T-cell (primary cell): ENCODE measurements around the gene RNF150. TPM values are rescaled to one million over a fixed set of nuclear protein-coding genes. Genes with fewer than 3 reads are reported as not detected.

Experiments
- ATAC-seq, 4 experiments: fragments of 200-7000 bp in 3 of 4; fragments of 150-1000 bp in 1 of 4; cut with Tn5 transposase; replicated peaks in 1 of 4; 1 replicate in 3 of 4; 2 replicates in 1 of 4; pipeline ENCODE4 v1.10.0; 2021; ENCODE audit warnings: moderate library complexity in 3 of 4, mild to moderate bottlenecking in 2 of 4, moderate number of reproducible peaks in 1 of 4
- CTCF ChIA-PET, 2 donors: fragments of 300-600 bp; sonication (Branson Sonifier 250); formaldehyde crosslinking; loops; one replicate each; lab custom pipeline; 2022; ENCODE audit warnings: antibody characterized with exemption in 2 of 2; lab: Charles Lee
- POLR2A ChIA-PET, 2 donors: fragments of 300-600 bp; sonication (Branson Sonifier 250); formaldehyde crosslinking; loops; one replicate each; lab custom pipeline; 2022; ENCODE audit warnings: antibody characterized with exemption in 2 of 2; lab: Charles Lee
- DNase-seq, 35 experiments: peaks; one replicate each; pipeline versions ENCODE4 v3.0.0 to v3.0.0-alpha.2; 2013 to 2023
- H3K27ac ChIP-seq: one replicate; pipeline ENCODE4 v1.5.1; 2013; ENCODE audit warnings: low read length
- H3K27me3 ChIP-seq, 2 experiments: replicated peaks in 1 of 2; 1 replicate in 1 of 2; 2 replicates in 1 of 2; pipeline versions ENCODE4 v1.6.1 to v1.7.0; 2013; ENCODE audit warnings: low read length in 1 of 2, mixed read lengths in 1 of 2; ENCODE audit not compliant: control insufficient read depth in 2 of 2, insufficient read depth in 2 of 2; ENCODE audit errors: extremely low read depth in 1 of 2
- H3K36me3 ChIP-seq, 2 donors: 1 replicate in 1 of 2; 2 replicates in 1 of 2; pipeline versions ENCODE4 v1.6.1 to v1.7.0; 2013; ENCODE audit warnings: low read length in 1 of 2; ENCODE audit not compliant: control insufficient read depth in 2 of 2, insufficient read depth in 1 of 2; ENCODE audit errors: extremely low read depth in 1 of 2
- H3K4me1 ChIP-seq, 2 experiments: 1 replicate in 1 of 2; 2 replicates in 1 of 2; pipeline versions ENCODE4 v1.6.1 to v1.7.0; 2013; ENCODE audit warnings: low read length in 2 of 2, mixed read lengths in 1 of 2; ENCODE audit not compliant: insufficient read depth in 2 of 2, control insufficient read depth in 1 of 2; ENCODE audit errors: extremely low read depth in 1 of 2
- H3K4me3 ChIP-seq, 2 donors: 1 replicate in 1 of 2; 2 replicates in 1 of 2; pipeline versions ENCODE4 v1.5.1 to v1.7.0; 2013; ENCODE audit warnings: mild to moderate bottlenecking in 2 of 2, low read length in 1 of 2, moderate library complexity in 1 of 2; ENCODE audit not compliant: control insufficient read depth in 1 of 2; ENCODE audit errors: extremely low read depth in 1 of 2
- H3K9me3 ChIP-seq: 2 replicates; pipeline ENCODE4 v1.7.0; 2013
- H3K27ac Mint-ChIP-seq, 2 donors: one replicate each; pipeline ENCODE4 v1.8.0; 2020 to 2021; ENCODE audit warnings: mild to moderate bottlenecking in 2 of 2, mixed read lengths in 2 of 2
- H3K27me3 Mint-ChIP-seq, 2 donors: one replicate each; pipeline ENCODE4 v1.8.0; 2021 to 2022; ENCODE audit warnings: mixed read lengths in 2 of 2
- H3K36me3 Mint-ChIP-seq: one replicate; pipeline ENCODE4 v1.8.0; 2021; ENCODE audit warnings: mixed read lengths
- H3K4me1 Mint-ChIP-seq, 3 donors: one replicate each; pipeline ENCODE4 v1.8.0; 2020 to 2022; ENCODE audit warnings: mixed read lengths in 3 of 3, mild to moderate bottlenecking in 1 of 3
- H3K4me3 Mint-ChIP-seq, 3 donors: one replicate each; pipeline ENCODE4 v1.8.0; 2020 to 2022; ENCODE audit warnings: mild to moderate bottlenecking in 3 of 3, mixed read lengths in 3 of 3, moderate library complexity in 3 of 3
- H3K9me3 Mint-ChIP-seq, 3 donors: one replicate each; pipeline ENCODE4 v1.8.0; 2020 to 2022; ENCODE audit warnings: mixed read lengths in 3 of 3
- WGBS: methylation state at CpG from one replicate; pipeline ENCODE4 v1.1.5; 2013; ENCODE audit warnings: missing lambda C conversion rate; ENCODE audit not compliant: insufficient coverage; 5-methylcytosine and 5-hydroxymethylcytosine counted together
- total RNA-seq, 35 experiments: library from RNA in 6 of 35; stranded (reverse) in 6 of 35; fragments of 120-200 nt in 1 of 35; gene quantifications; one replicate each; pipeline versions ENCODE4 v1.2.1 to v1.2.4 and lab custom pipeline; 2013 to 2026

The RNF150 gene
- total RNA-seq, 5 donors from 2014 or later (not counting 1 experiment from before 2014, with no cell fraction given) = 0.09 to 0.35 (median 0.30) TPM; not detected in 2

- no peak overlapping the region for H3K27ac ChIP-seq
- Mint-ChIP-seq H3K4me3 (no peak overlapping the region), H3K27ac (no peak overlapping the region), H3K36me3 (no peaks in the 10 kb centered on the region), H3K27me3 (peaks cover 15 to 16% of the 10 kb centered on the region in 2 donors), H3K4me1 (no peaks in the 10 kb centered on the region), H3K9me3 (no peaks in the 10 kb centered on the region)
- WGBS = 0% methylated on average over 1 of the region's 4 CpGs
- ATAC-seq (no peak), DNase-seq (no peak)
- H3K36me3 ChIP-seq = no peaks in the 10 kb centered on the region
- H3K4me3 ChIP-seq = no peak overlapping the region
- ChIA-PET POLR2A (interaction anchor here in 1 of 2 donors (0.6 kb wide), 1 partner anchor 1017 kb away, joined by 4 read pairs; no protein-coding TSS in a partner anchor), CTCF (no interaction called here)
- H3K9me3 ChIP-seq = no peaks in the 10 kb centered on the region
- H3K4me1 ChIP-seq = no peaks in the 10 kb centered on the region
- H3K27me3 ChIP-seq = peaks cover 0 to 2% of the 10 kb centered on the region in 2 experiments
These were observed 198.0 kb downstream of the RNF150 start for GRCh38 chr4:140935254-140935653.

GRCh38 chr4:140932501-140933045, 200.7 kb downstream of the RNF150 start:
- Mint-ChIP-seq H3K27ac (no peak overlapping the region), H3K4me1 (no peaks in the 10 kb centered on the region), H3K27me3 (peaks cover 15 to 16% of the 10 kb centered on the region in 2 donors), H3K9me3 (no peaks in the 10 kb centered on the region), H3K36me3 (no peaks in the 10 kb centered on the region), H3K4me3 (no peak overlapping the region)
- Histone ChIP-seq H3K27me3 (peaks cover 0 to 2% of the 10 kb centered on the region in 2 experiments), H3K36me3 (no peaks in the 10 kb centered on the region), H3K27ac (no peak overlapping the region), H3K4me3 (no peak overlapping the region), H3K9me3 (no peaks in the 10 kb centered on the region), H3K4me1 (no peaks in the 10 kb centered on the region)
- ATAC-seq (no peak), DNase-seq (no peak)
- POLR2A ChIA-PET = no interaction called here
- WGBS = 67% methylated on average over 1 of the region's 2 CpGs
- CTCF ChIA-PET = no interaction called here

- Mint-ChIP-seq H3K9me3 (no peaks in the 10 kb centered on the region), H3K4me3 (no peak overlapping the region), H3K36me3 (no peaks in the 10 kb centered on the region), H3K27me3 (peaks cover 15 to 16% of the 10 kb centered on the region in 2 donors), H3K4me1 (no peaks in the 10 kb centered on the region), H3K27ac (no peak overlapping the region)
- ATAC-seq = no peak
- no peak for DNase-seq
- CTCF ChIA-PET = no interaction called here
- POLR2A ChIA-PET = no interaction called here
- H3K27ac ChIP-seq = no peak overlapping the region
- no peaks in the 10 kb centered on the region for H3K36me3 ChIP-seq
- H3K4me3 ChIP-seq = no peak overlapping the region
- H3K4me1 ChIP-seq = no peaks in the 10 kb centered on the region
- H3K27me3 ChIP-seq = peaks cover 0 to 2% of the 10 kb centered on the region in 2 experiments
- WGBS = no CpG with 5 or more reads among the region's 2 CpGs
- no peaks in the 10 kb centered on the region for H3K9me3 ChIP-seq
These were observed 201.4 kb downstream of the RNF150 start for GRCh38 chr4:140931911-140932310.

GRCh38 chr4:140930557-140930956, 202.7 kb downstream of the RNF150 start:
- Mint-ChIP-seq H3K27ac (no peak overlapping the region), H3K27me3 (peaks cover 15 to 16% of the 10 kb centered on the region in 2 donors), H3K4me3 (no peak overlapping the region), H3K4me1 (no peaks in the 10 kb centered on the region), H3K36me3 (no peaks in the 10 kb centered on the region), H3K9me3 (no peaks in the 10 kb centered on the region)
- 34% methylated on average over 4 of the region's 7 CpGs for WGBS
- ATAC-seq (no peak), DNase-seq (no peak)
- Histone ChIP-seq H3K9me3 (no peaks in the 10 kb centered on the region), H3K4me3 (no peak overlapping the region), H3K4me1 (no peaks in the 10 kb centered on the region), H3K27ac (no peak overlapping the region), H3K27me3 (peaks cover 0 to 2% of the 10 kb centered on the region in 2 experiments), H3K36me3 (no peaks in the 10 kb centered on the region)
- POLR2A ChIA-PET = no interaction called here
- CTCF ChIA-PET = no interaction called here

GRCh38 chr4:140930011-140930410, 203.3 kb downstream of the RNF150 start:
- 40% methylated on average over 1 of the region's 3 CpGs for WGBS
- ChIA-PET CTCF (no interaction called here), POLR2A (no interaction called here)
- Histone ChIP-seq H3K27me3 (peaks cover 0 to 2% of the 10 kb centered on the region in 2 experiments), H3K27ac (no peak overlapping the region), H3K36me3 (no peaks in the 10 kb centered on the region), H3K9me3 (no peaks in the 10 kb centered on the region), H3K4me1 (no peaks in the 10 kb centered on the region), H3K4me3 (no peak overlapping the region)
- Mint-ChIP-seq H3K4me1 (no peaks in the 10 kb centered on the region), H3K4me3 (no peak overlapping the region), H3K27ac (no peak overlapping the region), H3K9me3 (no peaks in the 10 kb centered on the region), H3K27me3 (peaks cover 15 to 16% of the 10 kb centered on the region in 2 donors), H3K36me3 (no peaks in the 10 kb centered on the region)
- DNase-seq (no peak), ATAC-seq (no peak)

- POLR2A ChIA-PET = no interaction called here
- H3K4me3 ChIP-seq = no peak overlapping the region
- peaks cover 15 to 16% of the 10 kb centered on the region in 2 donors for H3K27me3 Mint-ChIP-seq
- no peaks in the 10 kb centered on the region for H3K9me3 ChIP-seq
- ATAC-seq = no peak
- H3K27ac ChIP-seq = no peak overlapping the region
- no peak overlapping the region for H3K4me3 Mint-ChIP-seq
- no peaks in the 10 kb centered on the region for H3K9me3 Mint-ChIP-seq
- CTCF ChIA-PET = no interaction called here
- H3K4me1 Mint-ChIP-seq = no peaks in the 10 kb centered on the region
- H3K27ac Mint-ChIP-seq = no peak overlapping the region
- no peaks in the 10 kb centered on the region for H3K36me3 ChIP-seq
- peaks cover 0 to 2% of the 10 kb centered on the region in 2 experiments for H3K27me3 ChIP-seq
- H3K4me1 ChIP-seq = no peaks in the 10 kb centered on the region
- 7% methylated on average over 2 of the region's 3 CpGs for WGBS
- H3K36me3 Mint-ChIP-seq = no peaks in the 10 kb centered on the region
- no peak for DNase-seq
These were observed 204.4 kb downstream of the RNF150 start for GRCh38 chr4:140928880-140929279.
